ENCODE data around the gene SETBP1.

The SETBP1 gene

DNA sequence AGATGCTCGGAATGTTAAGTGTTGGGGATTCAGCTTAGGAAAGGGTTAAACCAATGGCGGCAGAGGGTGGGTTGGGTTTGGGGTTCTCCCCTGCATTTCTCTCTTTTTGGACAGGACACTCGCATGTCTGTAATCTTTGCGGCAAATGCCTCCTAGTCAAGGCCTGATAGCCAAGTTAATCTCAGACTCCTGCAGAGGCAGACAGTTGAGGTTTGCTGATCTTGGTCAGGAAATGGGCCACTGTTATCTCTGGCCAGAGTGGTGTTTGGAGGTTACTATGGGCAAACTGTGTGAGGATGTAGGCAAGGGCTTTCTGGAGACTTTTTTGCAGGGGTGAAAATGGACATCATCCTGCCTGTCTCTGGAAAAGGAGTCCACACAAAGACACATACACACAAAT is 188.8 kb downstream of the SETBP1 start:
- TF ChIP-seq, protein P1, sequence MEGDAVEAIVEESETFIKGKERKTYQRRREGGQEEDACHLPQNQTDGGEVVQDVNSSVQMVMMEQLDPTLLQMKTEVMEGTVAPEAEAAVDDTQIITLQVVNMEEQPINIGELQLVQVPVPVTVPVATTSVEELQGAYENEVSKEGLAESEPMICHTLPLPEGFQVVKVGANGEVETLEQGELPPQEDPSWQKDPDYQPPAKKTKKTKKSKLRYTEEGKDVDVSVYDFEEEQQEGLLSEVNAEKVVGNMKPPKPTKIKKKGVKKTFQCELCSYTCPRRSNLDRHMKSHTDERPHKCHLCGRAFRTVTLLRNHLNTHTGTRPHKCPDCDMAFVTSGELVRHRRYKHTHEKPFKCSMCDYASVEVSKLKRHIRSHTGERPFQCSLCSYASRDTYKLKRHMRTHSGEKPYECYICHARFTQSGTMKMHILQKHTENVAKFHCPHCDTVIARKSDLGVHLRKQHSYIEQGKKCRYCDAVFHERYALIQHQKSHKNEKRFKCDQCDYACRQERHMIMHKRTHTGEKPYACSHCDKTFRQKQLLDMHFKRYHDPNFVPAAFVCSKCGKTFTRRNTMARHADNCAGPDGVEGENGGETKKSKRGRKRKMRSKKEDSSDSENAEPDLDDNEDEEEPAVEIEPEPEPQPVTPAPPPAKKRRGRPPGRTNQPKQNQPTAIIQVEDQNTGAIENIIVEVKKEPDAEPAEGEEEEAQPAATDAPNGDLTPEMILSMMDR (IDR thresholded peaks at IDR 0.05; ENCODE audit: control insufficient read depth, extremely low read depth, insufficient read depth) = no peak
- no peak for DNase-seq (ENCODE audit: low read depth)
- H3K4me3 ChIP-seq (ENCODE audit: low read depth, low read length) = no peak overlapping the region

DNA sequence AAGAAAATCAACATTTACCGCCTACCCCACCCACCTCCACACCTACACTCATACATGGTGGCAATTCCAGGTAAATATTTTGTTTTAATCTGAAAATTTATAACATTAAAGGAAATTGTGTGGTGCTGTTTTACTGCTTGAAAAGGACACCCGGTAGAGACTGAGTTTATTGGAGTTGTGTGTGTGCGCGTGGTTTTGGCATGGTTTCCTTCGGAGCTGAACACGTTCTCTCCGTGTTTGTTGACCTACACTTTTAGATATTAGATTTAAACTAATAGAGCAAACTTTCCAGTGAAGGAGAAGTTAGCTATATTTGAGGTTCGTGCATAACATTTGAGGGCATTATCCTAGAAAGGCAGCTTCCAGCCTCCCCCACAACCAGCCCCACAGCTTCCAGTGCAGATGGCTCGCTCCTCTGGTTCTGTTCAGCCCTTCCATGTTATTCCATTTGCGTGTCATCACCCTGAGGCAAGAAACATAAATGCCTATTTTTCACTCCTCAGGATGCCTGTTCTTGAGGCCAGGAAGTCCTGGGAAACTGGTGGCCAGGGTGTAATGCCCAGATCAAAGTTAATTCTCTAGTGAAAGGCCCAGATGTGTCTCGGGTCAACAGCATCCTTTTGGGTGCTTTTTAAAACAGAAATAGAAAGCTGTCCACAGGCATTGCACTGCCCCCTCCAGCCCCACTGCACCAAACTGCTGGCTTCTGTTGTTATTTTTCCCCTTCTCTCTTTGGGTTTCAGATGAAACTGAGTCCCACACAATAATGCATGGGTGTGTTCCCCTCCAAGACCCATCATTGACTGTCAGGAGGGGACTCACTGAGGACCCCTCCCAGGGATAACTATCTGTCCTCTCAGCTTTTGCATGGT is 190.2 kb downstream of the SETBP1 start:
- H3K4me3 ChIP-seq (ENCODE audit: low read depth, low read length) = no peak overlapping the region
- TF ChIP-seq, protein P1 (IDR thresholded peaks at IDR 0.05; ENCODE audit: control insufficient read depth, extremely low read depth, insufficient read depth) = no peak
- DNase-seq (ENCODE audit: low read depth) = peak; percentile 50

DNA sequence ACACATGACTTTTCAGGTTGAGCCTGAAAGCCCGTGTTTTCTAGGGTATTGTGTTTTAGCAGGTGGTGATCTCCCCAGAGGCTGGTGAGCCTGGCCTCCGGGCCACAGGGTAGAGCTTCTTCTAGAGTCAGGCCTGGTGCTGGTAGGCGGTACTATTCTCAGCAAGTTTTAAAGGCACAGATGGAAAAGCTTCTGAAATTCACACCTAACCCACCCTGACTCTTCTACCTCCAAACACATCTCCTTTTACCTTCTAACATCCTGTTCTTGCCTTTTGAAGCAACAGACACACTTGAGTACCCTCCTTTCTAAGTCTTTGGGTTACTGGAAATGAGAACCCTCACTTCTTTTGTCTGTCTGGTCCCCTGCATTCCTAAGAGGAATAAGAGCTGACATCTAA is 191.1 kb downstream of the SETBP1 start:
- TF ChIP-seq, protein P1 (IDR thresholded peaks at IDR 0.05; ENCODE audit: control insufficient read depth, extremely low read depth, insufficient read depth) = no peak
- DNase-seq (ENCODE audit: low read depth) = no peak
- H3K4me3 ChIP-seq (ENCODE audit: low read depth, low read length) = no peak overlapping the region

DNA sequence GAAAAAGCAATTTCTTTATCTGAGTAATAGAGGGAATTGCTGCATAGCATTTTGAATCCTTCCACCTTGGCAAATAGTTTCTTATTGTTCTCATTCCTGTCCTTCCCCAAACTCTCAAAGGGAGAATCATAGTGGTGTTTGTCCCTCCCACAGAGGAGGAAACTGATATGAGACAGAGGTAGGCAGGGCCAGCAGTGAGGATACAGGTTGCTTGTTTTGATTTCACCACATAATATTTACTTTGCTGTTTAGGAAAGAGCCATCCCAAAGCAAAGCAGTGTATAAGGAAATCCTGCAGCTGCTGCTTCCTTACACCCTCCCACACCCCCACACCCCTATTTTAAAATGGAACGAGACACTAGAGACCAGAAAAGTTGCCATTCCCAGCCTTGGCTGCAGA is 195.3 kb downstream of the SETBP1 start:
- no peak for DNase-seq (ENCODE audit: low read depth)
- H3K4me3 ChIP-seq (ENCODE audit: low read depth, low read length) = no peak overlapping the region
- TF ChIP-seq, protein P1 (IDR thresholded peaks at IDR 0.05; ENCODE audit: control insufficient read depth, extremely low read depth, insufficient read depth) = no peak

DNA sequence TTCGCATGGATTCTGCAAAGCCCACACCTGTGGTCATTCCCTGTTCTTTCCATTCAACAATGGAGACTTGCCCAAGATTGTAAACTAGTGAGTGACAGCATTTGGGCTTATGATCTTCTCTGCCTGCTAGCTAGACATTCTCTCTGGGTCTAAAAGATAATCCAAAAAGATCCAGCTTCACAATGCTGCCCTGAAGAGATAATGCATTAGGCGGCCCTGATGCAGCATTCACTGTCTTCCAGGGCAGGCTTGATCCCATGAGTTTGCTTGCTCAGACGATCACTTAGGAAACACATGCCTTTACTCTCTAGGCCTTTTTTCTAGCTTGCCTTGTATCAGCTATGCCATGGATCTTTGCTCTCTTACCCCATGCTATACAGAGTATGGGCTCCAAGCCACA is 196.1 kb downstream of the SETBP1 start:
- TF ChIP-seq, protein P1 (IDR thresholded peaks at IDR 0.05; ENCODE audit: control insufficient read depth, extremely low read depth, insufficient read depth) = no peak
- no peak for DNase-seq (ENCODE audit: low read depth)
- no peak overlapping the region for H3K4me3 ChIP-seq (ENCODE audit: low read depth, low read length)

DNA sequence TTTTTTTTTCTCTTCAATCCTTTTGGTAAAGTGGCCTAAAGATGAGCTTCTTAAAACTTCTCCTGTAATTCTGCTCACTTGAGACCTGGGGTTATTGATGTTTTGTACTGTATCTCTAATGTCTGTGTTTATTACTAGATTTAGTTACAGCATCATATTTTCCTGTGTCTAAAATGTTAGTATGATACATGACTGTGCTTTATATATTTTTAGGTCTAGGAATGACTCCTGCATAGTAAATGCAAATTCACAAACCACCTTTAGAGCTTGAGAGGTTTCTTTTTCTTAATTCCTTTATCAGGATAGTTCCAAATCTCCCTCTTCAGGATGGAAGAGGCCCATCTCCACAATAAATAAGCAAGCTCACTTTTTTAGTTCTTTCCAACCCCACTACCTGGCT is 197.6 kb downstream of the SETBP1 start:
- DNase-seq (ENCODE audit: low read depth) = no peak
- H3K4me3 ChIP-seq (ENCODE audit: low read depth, low read length) = no peak overlapping the region
- TF ChIP-seq, protein P1 (IDR thresholded peaks at IDR 0.05; ENCODE audit: control insufficient read depth, extremely low read depth, insufficient read depth) = no peak

DNA sequence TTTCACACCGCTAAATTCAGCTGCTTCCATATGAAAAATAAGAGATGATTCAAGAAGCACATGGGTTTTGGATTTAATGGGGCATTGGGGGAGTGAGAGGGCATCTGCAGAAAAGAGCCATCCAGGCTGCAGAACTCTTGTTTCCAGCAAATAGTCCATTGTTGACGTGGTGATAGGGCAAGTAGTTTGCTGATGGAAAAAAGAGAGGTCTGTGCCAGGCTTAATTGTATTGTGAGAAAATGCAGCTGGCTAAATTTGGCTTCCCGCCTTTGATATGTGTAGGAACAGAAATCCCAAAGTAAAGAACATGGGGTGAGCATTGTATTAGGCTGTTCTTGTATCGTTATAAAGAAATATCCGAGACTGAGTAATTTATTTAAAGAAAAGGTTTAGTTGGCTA is 199.5 kb downstream of the SETBP1 start:
- no peak for DNase-seq (ENCODE audit: low read depth)
- H3K4me3 ChIP-seq (ENCODE audit: low read depth, low read length) = no peak overlapping the region
- TF ChIP-seq, protein P1 (IDR thresholded peaks at IDR 0.05; ENCODE audit: control insufficient read depth, extremely low read depth, insufficient read depth) = no peak
